OCI-LY7 (cell line): Measurements from ENCODE around the gene LIPC. TPM values are rescaled to one million over a fixed set of nuclear protein-coding genes. Genes with fewer than 3 reads are reported as not detected.

Experiments
- BruUV-seq: library from RNA; stranded (reverse); fragments of 400-500 nt; replicated peaks from 2 replicates; lab custom pipeline; 2021; lab: Mats Ljungman, UMichigan
- CTCF ChIA-PET: fragments of 300-600 bp; sonication (Branson Sonifier 250); formaldehyde crosslinking; loops from one replicate; lab custom pipeline; 2022; ENCODE audit warnings: antibody characterized with exemption; ENCODE audit not compliant: unreplicated experiment; lab: Charles Lee
- POLR2A ChIA-PET: fragments of 300-600 bp; sonication (Branson Sonifier 250); formaldehyde crosslinking; loops from one replicate; lab custom pipeline; 2022; ENCODE audit warnings: antibody characterized with exemption; lab: Charles Lee
- DNase-seq: peaks from one replicate; pipeline ENCODE4 v3.0.0-alpha.2; 2015; ENCODE audit warnings: low spot score
- H2AFZ ChIP-seq: fragments of 200-600 bp; sonication (generic), shearing (Covaris generic); 2 replicates; pipeline ENCODE4 v1.6.1; 2014; ENCODE audit warnings: mild to moderate bottlenecking, antibody characterized with exemption, low read length, moderate library complexity
- H3K27ac ChIP-seq: fragments of 200-600 bp; sonication (generic); 2 replicates; pipeline ENCODE4 v1.5.1; 2014; ENCODE audit warnings: mixed run types, low read depth, mild to moderate bottlenecking, moderate library complexity, low read length, inconsistent platforms; ENCODE audit not compliant: poor library complexity, severe bottlenecking
- H3K36me3 ChIP-seq: fragments of 200-600 bp; sonication (generic); 2 replicates; pipeline ENCODE4 v1.6.1; 2014; ENCODE audit warnings: mild to moderate bottlenecking, antibody characterized with exemption, low read length, moderate library complexity, mixed read lengths; ENCODE audit not compliant: insufficient read depth
- H3K4me1 ChIP-seq: fragments of 200-600 bp; sonication (generic); 2 replicates; pipeline ENCODE4 v1.5.1; 2014; ENCODE audit warnings: mild to moderate bottlenecking, low read length; ENCODE audit not compliant: insufficient read depth, poor library complexity, severe bottlenecking
- H3K4me2 ChIP-seq: fragments of 200-600 bp; sonication (generic); 2 replicates; pipeline ENCODE4 v1.6.1; 2014; ENCODE audit warnings: mild to moderate bottlenecking, low read length
- H3K4me3 ChIP-seq: fragments of 200-600 bp; sonication (generic); 2 replicates; pipeline ENCODE4 v1.5.1; 2014; ENCODE audit warnings: mild to moderate bottlenecking, low read depth, low read length; ENCODE audit not compliant: poor library complexity, severe bottlenecking
- H3K79me2 ChIP-seq: fragments of 200-600 bp; sonication (generic); 2 replicates; pipeline ENCODE4 v1.6.1; 2016; ENCODE audit warnings: low read depth, mild to moderate bottlenecking, low read length, moderate library complexity, mixed read lengths; ENCODE audit not compliant: insufficient read depth
- H3K9me2 ChIP-seq: fragments of 200-600 bp; sonication (generic); 2 replicates; pipeline ENCODE4 v1.6.1; 2016; ENCODE audit warnings: mild to moderate bottlenecking, low read length, mixed read lengths; ENCODE audit not compliant: insufficient read depth
- H3K9me3 ChIP-seq: fragments of 200-600 bp; sonication (generic); 2 replicates; pipeline ENCODE4 v1.6.1; 2014; ENCODE audit warnings: mild to moderate bottlenecking, mixed run types, low read length, mixed read lengths
- H4K20me1 ChIP-seq: fragments of 200-600 bp; sonication (generic); 2 replicates; pipeline ENCODE4 v1.6.1; 2014; ENCODE audit warnings: mild to moderate bottlenecking, antibody characterized with exemption, low read length, moderate library complexity, mixed read lengths; ENCODE audit not compliant: insufficient read depth
- CTCF ChIP-seq: fragments of 200-600 bp; sonication (generic); conservative IDR thresholded peaks from 2 replicates; pipeline ENCODE4 v1.5.1; 2014; ENCODE audit warnings: mild to moderate bottlenecking, antibody characterized with exemption, low read length, moderate library complexity, mixed read lengths
- EZH2phosphoT487 ChIP-seq: fragments of 200-600 bp; sonication (generic); IDR thresholded peaks from 2 replicates; pipeline ENCODE4 v1.6.1; 2018; ENCODE audit warnings: low read depth, borderline replicate concordance, mild to moderate bottlenecking, mixed run types, antibody characterized with exemption, low read length, moderate library complexity, mixed read lengths
- intact Hi-C: fragments of 100-400 bp; cut with micrococcal nuclease; formaldehyde crosslinking; loops from one replicate; pipeline ENCODE4 v1.10.0; 2022; ENCODE audit not compliant: unreplicated experiment
- total RNA-seq, 2 experiments: library from RNA; depleted of rRNA in 1 of 2; stranded (reverse); fragments of >200 nt in 1 of 2; shearing (Covaris generic) in 1 of 2; gene quantifications; 2 replicates each; pipeline ENCODE4 v1.2.3, GENCODE V29; 2014 to 2022

LIPC gene
- total RNA-seq, 2 experiments from 2014 or later, result 0.50 TPM; not detected in 1

GRCh38 chr15:58537033-58537432 lies 105.2 kb downstream of the LIPC start:
- no peak for TF ChIP-seq EZH2phosphoT487
- no peak for TF ChIP-seq CTCF
- Histone ChIP-seq H3K4me1 (no peaks in the 10 kb centered on the region), H3K9me2 (no peaks in the 10 kb centered on the region), H3K36me3 (no peaks in the 10 kb centered on the region), H3K27ac (no peak overlapping the region), H4K20me1 (no peaks in the 10 kb centered on the region), H2AFZ (no peak overlapping the region), H3K4me2 (no peak overlapping the region), H3K4me3 (no peak overlapping the region), H3K9me3 (no peaks in the 10 kb centered on the region), H3K79me2 (no peaks in the 10 kb centered on the region)
- BruUV-seq, result no TSS peak
- ChIA-PET POLR2A (interaction anchor here (0.7 kb wide), 1 partner anchor 972 kb away, joined by 3 read pairs; no protein-coding TSS in a partner anchor), CTCF (no interaction called here)
- intact Hi-C loops, result no loop called here
- no peak for DNase-seq

- TF ChIP-seq CTCF, result no peak
- TF ChIP-seq EZH2phosphoT487, result no peak
- Histone ChIP-seq H3K4me1 (no peaks in the 10 kb centered on the region), H3K36me3 (no peaks in the 10 kb centered on the region), H2AFZ (no peak overlapping the region), H3K4me2 (no peak overlapping the region), H3K4me3 (no peak overlapping the region), H3K79me2 (no peaks in the 10 kb centered on the region), H4K20me1 (no peaks in the 10 kb centered on the region), H3K9me3 (no peaks in the 10 kb centered on the region), H3K27ac (no peak overlapping the region), H3K9me2 (no peaks in the 10 kb centered on the region)
- ChIA-PET POLR2A (no interaction called here), CTCF (no interaction called here)
- BruUV-seq, result no TSS peak
- DNase-seq, result no peak
- intact Hi-C loops, result no loop called here
Measured at GRCh38 chr15:58538225-58538727, 106.5 kb downstream of the LIPC start.

DNA sequence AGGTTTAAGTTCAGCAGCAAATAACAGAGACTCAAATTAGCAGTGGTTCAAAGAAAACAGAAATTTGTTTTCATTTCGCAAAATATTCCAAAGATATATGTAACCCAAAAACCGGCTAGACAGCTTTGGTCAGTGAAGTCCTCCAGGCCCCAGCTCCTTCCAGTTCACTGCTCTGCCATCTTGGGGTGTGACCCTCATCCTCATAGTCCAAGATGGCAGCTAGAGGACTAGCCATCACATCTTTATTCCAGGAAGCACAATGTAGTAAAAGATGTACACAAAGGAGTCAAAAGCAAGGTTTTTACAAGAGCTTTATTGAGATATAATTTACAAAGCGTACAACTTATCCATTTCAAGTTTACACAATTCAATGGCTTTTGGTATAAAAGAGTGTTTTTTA lies 107.1 kb downstream of the LIPC start:
- no peaks in the 10 kb centered on the region for H4K20me1 ChIP-seq
- CTCF ChIA-PET, result no interaction called here
- H3K36me3 ChIP-seq, result no peaks in the 10 kb centered on the region
- no peaks in the 10 kb centered on the region for H3K4me1 ChIP-seq
- TF ChIP-seq EZH2phosphoT487 (no peak), CTCF (no peak)
- H2AFZ ChIP-seq, result no peak overlapping the region
- H3K4me3 ChIP-seq, result no peak overlapping the region
- DNase-seq, result no peak
- H3K27ac ChIP-seq, result no peak overlapping the region
- intact Hi-C loops, result no loop called here
- no peak overlapping the region for H3K4me2 ChIP-seq
- BruUV-seq, result no TSS peak
- no peaks in the 10 kb centered on the region for H3K79me2 ChIP-seq
- H3K9me3 ChIP-seq, result no peaks in the 10 kb centered on the region
- H3K9me2 ChIP-seq, result no peaks in the 10 kb centered on the region
- POLR2A ChIA-PET, result no interaction called here
